ENCODE measurements around the gene ACTR3.

Gene ACTR3

GRCh38 chr2:113977660-113978523, 88.0 kb downstream of the ACTR3 start:
- H3F3A ChIP-seq (ENCODE audit: low read depth), result no peaks in the 10 kb centered on the region
- no peak overlapping the region for H3K4me2 ChIP-seq (ENCODE audit: low read depth, low read length, poor library complexity, severe bottlenecking)
- H2AFZ ChIP-seq (ENCODE audit: low read length), result no peak overlapping the region
- H3K4me3 ChIP-seq (ENCODE audit: low read length, poor library complexity, severe bottlenecking), result no peak overlapping the region
- H3K9me2 ChIP-seq (replicated peaks; ENCODE audit: low read depth, low read length), result no peaks in the 10 kb centered on the region
- peaks cover 7% of the 10 kb centered on the region for H3K4me1 ChIP-seq (ENCODE audit: insufficient read depth, low read length, poor library complexity, severe bottlenecking)
- TF ChIP-seq EZH2phosphoT487 (IDR thresholded peaks at IDR 0.05; ENCODE audit: borderline replicate concordance), result no peak
- TF ChIP-seq, protein P1, sequence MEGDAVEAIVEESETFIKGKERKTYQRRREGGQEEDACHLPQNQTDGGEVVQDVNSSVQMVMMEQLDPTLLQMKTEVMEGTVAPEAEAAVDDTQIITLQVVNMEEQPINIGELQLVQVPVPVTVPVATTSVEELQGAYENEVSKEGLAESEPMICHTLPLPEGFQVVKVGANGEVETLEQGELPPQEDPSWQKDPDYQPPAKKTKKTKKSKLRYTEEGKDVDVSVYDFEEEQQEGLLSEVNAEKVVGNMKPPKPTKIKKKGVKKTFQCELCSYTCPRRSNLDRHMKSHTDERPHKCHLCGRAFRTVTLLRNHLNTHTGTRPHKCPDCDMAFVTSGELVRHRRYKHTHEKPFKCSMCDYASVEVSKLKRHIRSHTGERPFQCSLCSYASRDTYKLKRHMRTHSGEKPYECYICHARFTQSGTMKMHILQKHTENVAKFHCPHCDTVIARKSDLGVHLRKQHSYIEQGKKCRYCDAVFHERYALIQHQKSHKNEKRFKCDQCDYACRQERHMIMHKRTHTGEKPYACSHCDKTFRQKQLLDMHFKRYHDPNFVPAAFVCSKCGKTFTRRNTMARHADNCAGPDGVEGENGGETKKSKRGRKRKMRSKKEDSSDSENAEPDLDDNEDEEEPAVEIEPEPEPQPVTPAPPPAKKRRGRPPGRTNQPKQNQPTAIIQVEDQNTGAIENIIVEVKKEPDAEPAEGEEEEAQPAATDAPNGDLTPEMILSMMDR (conservative IDR thresholded peaks at IDR 0.05; ENCODE audit: low read length), result peak; percentile 26; the same call in 1 of the 2 replicates
- no peaks in the 10 kb centered on the region for H3K27me3 ChIP-seq (ENCODE audit: insufficient read depth, low read length, poor library complexity, severe bottlenecking)
- no peak overlapping the region for H3K9ac ChIP-seq (ENCODE audit: low read depth, low read length, poor library complexity, severe bottlenecking)
- H3K79me2 ChIP-seq (ENCODE audit: insufficient read depth, low read length), result no peaks in the 10 kb centered on the region
- H3K36me3 ChIP-seq (ENCODE audit: insufficient read depth, low read length), result no peaks in the 10 kb centered on the region
- no peaks in the 10 kb centered on the region for H3K9me3 ChIP-seq (ENCODE audit: insufficient read depth, low read depth, low read length)
- no peaks in the 10 kb centered on the region for H4K20me1 ChIP-seq (ENCODE audit: insufficient read depth, low read length, poor library complexity, severe bottlenecking)

DNA sequence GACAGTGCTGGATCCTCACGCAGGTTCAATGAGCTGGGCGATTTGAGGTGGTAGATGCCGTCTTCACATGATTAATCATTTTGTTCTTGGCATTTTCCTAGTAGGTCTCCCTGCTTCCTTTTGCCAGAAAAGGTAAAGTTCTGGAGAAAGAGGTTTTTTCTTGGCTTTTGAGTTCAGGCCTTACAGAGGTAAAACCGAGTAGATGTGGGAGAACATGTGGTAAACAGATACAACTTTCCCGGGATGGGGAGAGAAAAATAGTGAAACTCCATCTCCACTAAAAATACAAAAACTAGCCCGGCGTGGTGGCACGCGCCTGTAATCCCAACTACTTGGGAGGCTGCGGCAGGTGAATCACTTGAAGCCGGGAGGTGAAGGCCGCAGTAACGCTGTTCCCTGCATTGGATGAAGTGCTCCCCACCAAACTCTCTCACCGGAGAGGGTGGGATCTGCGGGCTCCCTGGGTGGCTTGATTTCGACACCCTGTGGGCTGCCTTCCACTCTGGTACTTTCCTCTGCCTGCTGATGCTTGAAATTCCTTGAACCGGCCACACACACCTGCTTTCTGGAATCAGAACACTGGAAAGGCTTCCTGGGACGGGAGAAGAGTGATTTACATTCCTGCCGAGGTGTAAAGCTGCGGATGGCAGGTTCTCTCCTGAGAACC, 88.8 kb downstream of the ACTR3 start:
- Histone ChIP-seq H3K79me2 (ENCODE audit: insufficient read depth, low read length) (no peaks in the 10 kb centered on the region), H3K4me2 (ENCODE audit: low read depth, low read length, poor library complexity, severe bottlenecking) (no peak overlapping the region)

DNA sequence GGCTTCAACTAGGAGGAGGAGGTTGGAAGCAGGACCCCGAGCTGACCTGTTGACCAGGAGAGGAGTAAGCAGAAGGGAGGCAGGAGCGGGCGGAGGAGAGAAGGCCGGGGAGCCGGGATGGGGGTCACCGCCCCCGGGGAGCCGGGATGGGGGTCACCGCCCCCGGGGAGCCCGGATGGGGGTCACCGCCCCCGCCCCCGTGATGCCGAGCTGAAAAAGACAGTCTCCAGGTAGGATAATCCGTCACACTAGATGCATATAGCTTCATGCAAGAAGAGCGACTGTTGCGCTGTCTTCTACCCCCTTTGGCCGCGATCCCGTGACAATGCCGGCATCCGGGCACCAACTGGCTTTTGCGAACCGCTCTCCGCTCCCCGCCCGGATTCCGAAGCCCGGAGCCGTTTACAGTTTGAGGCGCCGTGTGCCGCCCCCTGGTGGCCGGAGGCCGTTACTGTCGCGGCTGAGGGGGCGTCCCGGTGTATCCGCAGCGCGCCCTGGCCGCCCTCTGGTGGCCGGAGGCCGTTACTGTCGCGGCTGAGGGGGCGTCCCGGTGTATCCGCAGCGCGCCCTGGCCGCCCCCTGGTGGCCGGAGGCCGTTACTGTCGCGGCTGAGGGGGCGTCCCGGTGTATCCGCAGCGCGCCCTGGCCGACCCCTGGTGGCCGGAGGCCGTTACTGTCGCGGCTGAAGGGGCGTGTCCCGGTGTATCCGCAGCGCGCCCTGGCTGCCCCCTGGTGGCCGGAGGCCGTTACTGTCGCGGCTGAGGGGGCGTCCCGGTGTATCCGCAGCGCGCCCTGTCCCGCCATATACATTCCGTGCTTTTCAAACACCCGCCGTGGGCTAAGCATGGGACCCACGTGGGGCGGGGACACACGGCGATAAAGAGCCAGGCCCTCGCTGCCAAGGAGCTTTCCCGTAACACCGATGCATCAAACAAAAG, 89.6 kb downstream of the ACTR3 start:
- Histone ChIP-seq H3K4me2 (ENCODE audit: low read depth, low read length, poor library complexity, severe bottlenecking) (no peak overlapping the region), H2AFZ (ENCODE audit: low read length) (no peak overlapping the region), H3K4me1 (ENCODE audit: insufficient read depth, low read length, poor library complexity, severe bottlenecking) (peaks cover 7% of the 10 kb centered on the region), H3K9me2 (replicated peaks; ENCODE audit: low read depth, low read length) (no peaks in the 10 kb centered on the region), H3K9ac (ENCODE audit: low read depth, low read length, poor library complexity, severe bottlenecking) (no peak overlapping the region), H3K36me3 (ENCODE audit: insufficient read depth, low read length) (no peaks in the 10 kb centered on the region), H3K79me2 (ENCODE audit: insufficient read depth, low read length) (no peaks in the 10 kb centered on the region), H3F3A (ENCODE audit: low read depth) (no peaks in the 10 kb centered on the region), H3K4me3 (ENCODE audit: low read length, poor library complexity, severe bottlenecking) (no peak overlapping the region), H3K9me3 (ENCODE audit: insufficient read depth, low read depth, low read length) (no peaks in the 10 kb centered on the region), H4K20me1 (ENCODE audit: insufficient read depth, low read length, poor library complexity, severe bottlenecking) (no peaks in the 10 kb centered on the region), H3K27me3 (ENCODE audit: insufficient read depth, low read length, poor library complexity, severe bottlenecking) (no peaks in the 10 kb centered on the region)
- no peak for TF ChIP-seq EZH2phosphoT487 (IDR thresholded peaks at IDR 0.05; ENCODE audit: borderline replicate concordance)
- TF ChIP-seq, protein P1 (conservative IDR thresholded peaks at IDR 0.05; ENCODE audit: low read length), result no peak; the same call in none of the 2 replicates

More for the DNA sequence above, 88.8 kb downstream of the ACTR3 start:
- no peaks in the 10 kb centered on the region for H4K20me1 ChIP-seq (ENCODE audit: insufficient read depth, low read length, poor library complexity, severe bottlenecking)
- no peak overlapping the region for H2AFZ ChIP-seq (ENCODE audit: low read length)
- H3K9ac ChIP-seq (ENCODE audit: low read depth, low read length, poor library complexity, severe bottlenecking), result no peak overlapping the region
- no peaks in the 10 kb centered on the region for H3K9me3 ChIP-seq (ENCODE audit: insufficient read depth, low read depth, low read length)
- no peaks in the 10 kb centered on the region for H3K27me3 ChIP-seq (ENCODE audit: insufficient read depth, low read length, poor library complexity, severe bottlenecking)
- TF ChIP-seq, protein P1 (conservative IDR thresholded peaks at IDR 0.05; ENCODE audit: low read length), result no peak
- no peak overlapping the region for H3K4me3 ChIP-seq (ENCODE audit: low read length, poor library complexity, severe bottlenecking)
- H3K4me1 ChIP-seq (ENCODE audit: insufficient read depth, low read length, poor library complexity, severe bottlenecking), result peaks cover 7% of the 10 kb centered on the region
- H3K9me2 ChIP-seq (replicated peaks; ENCODE audit: low read depth, low read length), result no peaks in the 10 kb centered on the region
- no peaks in the 10 kb centered on the region for H3K36me3 ChIP-seq (ENCODE audit: insufficient read depth, low read length)
- H3F3A ChIP-seq (ENCODE audit: low read depth), result no peaks in the 10 kb centered on the region

Data from Loucy (cell line).